SK-N-MC (cell line): ENCODE results near the gene CA10.

Experiments
- EZH2 ChIP-seq: fragments of 200-600 bp; sonication (generic); IDR thresholded peaks from one replicate; pipeline ENCODE4 v1.6.1; 2017; ENCODE audit warnings: antibody characterized with exemption
- POLR2AphosphoS5 ChIP-seq: IDR thresholded peaks from 2 replicates; pipeline ENCODE4 v1.6.1; 2012; ENCODE audit warnings: mild to moderate bottlenecking, low read depth, low read length, borderline replicate concordance

- TF ChIP-seq POLR2AphosphoS5 (no peak), EZH2 (no peak)
These were observed 62.5 kb downstream of the CA10 start for GRCh38 chr17:52096056-52096455.
